GM12878 (cell line): ENCODE results near the gene GLT1D1. TPM values are rescaled to one million over a fixed set of nuclear protein-coding genes. Genes with fewer than 3 reads are reported as not detected.

Experiments
- ATF2 ChIP-seq: IDR thresholded peaks from 2 replicates; pipeline ENCODE4 v1.6.1; 2012; ENCODE audit warnings: low read length, inconsistent platforms
- CBFB ChIP-seq: IDR thresholded peaks from 2 replicates; pipeline ENCODE4 v1.6.1; 2016; ENCODE audit warnings: antibody characterized with exemption, low read depth
- CTCF ChIP-seq, 3 experiments: IDR thresholded peaks in 2 of 3; conservative IDR thresholded peaks in 1 of 3; 2 replicates each; pipeline ENCODE4 v1.5.1; 2011; ENCODE audit warnings: low read depth in 3 of 3, low read length in 3 of 3, mild to moderate bottlenecking in 3 of 3, control low read depth in 2 of 3, moderate library complexity in 2 of 3, inconsistent platforms in 1 of 3, mixed read lengths in 1 of 3; ENCODE audit not compliant: control insufficient read depth in 2 of 3, insufficient read depth in 1 of 3; ENCODE audit errors: extremely low read depth in 1 of 3
- ETV6 ChIP-seq, 2 experiments: fragments of 450-650 bp in 1 of 2; IDR thresholded peaks in 1 of 2; conservative IDR thresholded peaks in 1 of 2; 2 replicates each; pipeline ENCODE4 v1.6.1; 2014; ENCODE audit warnings: antibody characterized with exemption in 1 of 2, borderline replicate concordance in 1 of 2, low read depth in 1 of 2, mild to moderate bottlenecking in 1 of 2, moderate library complexity in 1 of 2
- IRF4 ChIP-seq: IDR thresholded peaks from 2 replicates; pipeline ENCODE4 v1.6.1; 2011; ENCODE audit warnings: low read depth, low read length
- KDM1A ChIP-seq: fragments of 200-600 bp; sonication (generic); IDR thresholded peaks from 2 replicates; pipeline ENCODE4 v1.6.1; 2016; ENCODE audit warnings: borderline replicate concordance
- KLF5 ChIP-seq: fragments of 450-650 bp; IDR thresholded peaks from 2 replicates; pipeline ENCODE4 v1.6.1; 2014; ENCODE audit warnings: mild to moderate bottlenecking; ENCODE audit not compliant: partially characterized antibody
- MAX ChIP-seq: IDR thresholded peaks from 2 replicates; pipeline ENCODE4 v1.6.1; 2012; ENCODE audit warnings: low read depth, low read length, improper control_type of control experiment
- MLLT1 ChIP-seq: fragments of 450-650 bp; IDR thresholded peaks from 2 replicates; pipeline ENCODE4 v1.6.1; 2016; ENCODE audit warnings: mild to moderate bottlenecking
- NBN ChIP-seq: fragments of 450-650 bp; IDR thresholded peaks from 2 replicates; pipeline ENCODE4 v1.6.1; 2016
- NFXL1 ChIP-seq: fragments of 450-650 bp; IDR thresholded peaks from 2 replicates; pipeline ENCODE4 v1.6.1; 2017; ENCODE audit warnings: antibody characterized with exemption, mild to moderate bottlenecking, borderline replicate concordance
- NR2C1 ChIP-seq: fragments of 450-650 bp; IDR thresholded peaks from 2 replicates; pipeline ENCODE4 v1.6.1; 2017; ENCODE audit warnings: antibody characterized with exemption, mild to moderate bottlenecking, moderate library complexity
- NR2C2 ChIP-seq: IDR thresholded peaks from 2 replicates; pipeline ENCODE4 v1.6.1; 2011; ENCODE audit warnings: borderline replicate concordance, low read depth; ENCODE audit not compliant: control insufficient read depth, insufficient read length
- NR2F1 ChIP-seq: fragments of 450-650 bp; conservative IDR thresholded peaks from 2 replicates; pipeline ENCODE4 v1.6.1; 2017; ENCODE audit warnings: mild to moderate bottlenecking
- PAX8 ChIP-seq: fragments of 450-650 bp; IDR thresholded peaks from 2 replicates; pipeline ENCODE4 v1.6.1; 2017; ENCODE audit warnings: mild to moderate bottlenecking, moderate library complexity
- RBBP5 ChIP-seq: fragments of 200-600 bp; sonication (generic); conservative IDR thresholded peaks from 2 replicates; pipeline ENCODE4 v1.6.1; 2016
- RCOR1 ChIP-seq: conservative IDR thresholded peaks from 2 replicates; pipeline ENCODE4 v1.6.1; 2012; ENCODE audit warnings: low read depth, low read length, improper control_type of control experiment
- RELB ChIP-seq: fragments of 450-650 bp; IDR thresholded peaks from 2 replicates; pipeline ENCODE4 v1.6.1; 2017; ENCODE audit warnings: low read depth, mild to moderate bottlenecking, moderate library complexity
- STAT1 ChIP-seq: fragments of 450-650 bp; conservative IDR thresholded peaks from 2 replicates; pipeline ENCODE4 v1.6.1; 2014; ENCODE audit warnings: antibody characterized with exemption, mild to moderate bottlenecking
- TAF1 ChIP-seq: IDR thresholded peaks from 2 replicates; pipeline ENCODE4 v1.6.1; 2011; ENCODE audit warnings: mild to moderate bottlenecking, low read depth, low read length, borderline replicate concordance
- TARDBP ChIP-seq: IDR thresholded peaks from 2 replicates; pipeline ENCODE4 v1.6.1; 2016; ENCODE audit warnings: borderline replicate concordance
- TCF3 ChIP-seq: IDR thresholded peaks from 2 replicates; pipeline ENCODE4 v1.6.1; 2012; ENCODE audit warnings: low read depth, mild to moderate bottlenecking, low read length, borderline replicate concordance; ENCODE audit not compliant: insufficient read depth
- TCF7 ChIP-seq: IDR thresholded peaks from 2 replicates; pipeline ENCODE4 v1.6.1; 2014; ENCODE audit warnings: antibody characterized with exemption, borderline replicate concordance
- ZNF24 ChIP-seq: fragments of 450-650 bp; IDR thresholded peaks from 2 replicates; pipeline ENCODE4 v1.6.1; 2017; ENCODE audit warnings: antibody characterized with exemption, mild to moderate bottlenecking
- ZNF622 ChIP-seq: fragments of 450-650 bp; IDR thresholded peaks from 2 replicates; pipeline ENCODE4 v1.6.1; 2017; ENCODE audit warnings: mild to moderate bottlenecking, inconsistent platforms
- polyA plus RNA-seq, 11 experiments: library from polyadenylated mRNA; depleted of rRNA in 4 of 11; unstranded in 6 of 11; stranded (reverse) in 5 of 11; fragments of >200 nt; fragmentation: Nextera tagmentation in 4 of 11; fragmentation: Illumina TruSeq in 1 of 11; extraction: Ambion mirVana in 4 of 11; extraction: Trizol in 1 of 11; gene quantifications; 1 replicate in 1 of 11; 2 replicates in 10 of 11; pipeline versions ENCODE4 v1.2.1 to v1.2.3, GENCODE V29; 2011 to 2016; ENCODE audit warnings: inconsistent platforms in 2 of 11, missing spikeins in 2 of 11, low read depth in 1 of 11
- total RNA-seq, 4 experiments: library from RNA; depleted of rRNA in 3 of 4; stranded (reverse); fragments of >200 nt in 3 of 4; fragmentation: Illumina TruSeq in 1 of 4; extraction: Trizol in 1 of 4; gene quantifications; 2 replicates each; pipeline versions ENCODE4 v1.2.1 to v1.2.3, GENCODE V29; 2013 to 2021

The GLT1D1 gene
- total and polyA plus RNA-seq, 10 of the 15 experiments (the other 5 are each of a cell fraction or from before 2014, with no cell fraction given) = 0.42 to 62.8 (median 3.0) TPM

- TF ChIP-seq KLF5 (no peak), PAX8 (no peak; the same call in 1 of the 2 replicates), IRF4 (no peak; the same call in 1 of the 2 replicates), RELB (peak; percentile 82), KDM1A (no peak), ATF2 (peak; percentile 95), MAX (0 out of 2 replicates have a peak, but pooled peaks have one; percentile 46), STAT1 (no peak), ETV6 (conservative IDR thresholded peaks at IDR 0.05 in 1 of 2, IDR thresholded peaks at IDR 0.05 in 1 of 2; ENCODE audit: borderline replicate concordance in 1 of 2, low read depth in 1 of 2) (no peak), RBBP5 (no peak), TCF3 (no peak), NBN (peak; percentile 63), NR2C1 (0 out of 2 replicates have a peak, but pooled peaks have one; percentile 44), MLLT1 (peak; percentile 28), TARDBP (no peak), TAF1 (no peak), CTCF (IDR thresholded peaks at IDR 0.05 in 2 of 3, conservative IDR thresholded peaks at IDR 0.05 in 1 of 3; ENCODE audit: control insufficient read depth in 2 of 3, extremely low read depth in 1 of 3, insufficient read depth in 1 of 3, low read depth in 3 of 3, low read length in 3 of 3) (no peak), CBFB (0 out of 2 replicates have a peak, but pooled peaks have one; percentile 21), NR2C2 (no peak), ZNF24 (peak; percentile 87), NR2F1 (peak; percentile 82; the same call in 1 of the 2 replicates), ZNF622 (no peak), TCF7 (no peak), RCOR1 (no peak), NFXL1 (no peak)
Measured at GRCh38 chr12:128817111-128818015, 35.9 kb upstream of the GLT1D1 start (continued).
